ENCODE measurements around the gene INSL4. TPM values are rescaled to one million over a fixed set of nuclear protein-coding genes. Genes with fewer than 3 reads are reported as not detected.
A peak's percentile ranks its signal among the peaks of the same experiment; 100 is the strongest.

The INSL4 gene
- total RNA-seq = not detected in 2 replicates

GRCh38 chr9:5231212-5231611 is at the start of gene INSL4:
Gene INSL4 (plus strand): TSS chr9:5231419. CDS start chr9:5231524, 105 bp downstream.
- no peak for DNase-seq

DNA sequence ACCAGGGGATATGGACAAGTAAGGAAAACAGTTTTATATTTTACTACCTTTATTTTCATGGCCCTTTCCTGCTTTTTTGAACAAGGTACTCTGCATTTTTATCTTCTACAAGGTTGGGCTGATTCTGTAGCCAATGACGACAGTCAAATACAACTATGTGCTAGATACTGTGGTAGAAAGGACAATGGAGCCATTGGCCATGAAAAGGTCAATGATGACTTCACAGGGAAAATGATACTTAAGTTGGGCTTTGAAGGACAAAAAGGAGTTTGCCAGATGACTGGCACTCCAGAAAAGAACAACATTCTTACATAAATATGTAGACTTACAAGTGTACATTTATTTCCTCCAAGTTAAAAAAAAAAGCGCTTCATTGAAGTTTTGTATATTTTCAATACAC is 46.4 kb upstream of the INSL4 start:
- DNase-seq = no peak

GRCh38 chr9:5185220-5185840 is 45.9 kb upstream of the INSL4 start, which contains the start of gene INSL6:
Gene INSL6 (minus strand): TSS chr9:5185639. CDS start chr9:5185602, 37 bp downstream.
- DNase-seq = no peak

- peak; percentile 88 for DNase-seq
Observed at GRCh38 chr9:5186416-5187169, 44.6 kb upstream of the INSL4 start.

DNA sequence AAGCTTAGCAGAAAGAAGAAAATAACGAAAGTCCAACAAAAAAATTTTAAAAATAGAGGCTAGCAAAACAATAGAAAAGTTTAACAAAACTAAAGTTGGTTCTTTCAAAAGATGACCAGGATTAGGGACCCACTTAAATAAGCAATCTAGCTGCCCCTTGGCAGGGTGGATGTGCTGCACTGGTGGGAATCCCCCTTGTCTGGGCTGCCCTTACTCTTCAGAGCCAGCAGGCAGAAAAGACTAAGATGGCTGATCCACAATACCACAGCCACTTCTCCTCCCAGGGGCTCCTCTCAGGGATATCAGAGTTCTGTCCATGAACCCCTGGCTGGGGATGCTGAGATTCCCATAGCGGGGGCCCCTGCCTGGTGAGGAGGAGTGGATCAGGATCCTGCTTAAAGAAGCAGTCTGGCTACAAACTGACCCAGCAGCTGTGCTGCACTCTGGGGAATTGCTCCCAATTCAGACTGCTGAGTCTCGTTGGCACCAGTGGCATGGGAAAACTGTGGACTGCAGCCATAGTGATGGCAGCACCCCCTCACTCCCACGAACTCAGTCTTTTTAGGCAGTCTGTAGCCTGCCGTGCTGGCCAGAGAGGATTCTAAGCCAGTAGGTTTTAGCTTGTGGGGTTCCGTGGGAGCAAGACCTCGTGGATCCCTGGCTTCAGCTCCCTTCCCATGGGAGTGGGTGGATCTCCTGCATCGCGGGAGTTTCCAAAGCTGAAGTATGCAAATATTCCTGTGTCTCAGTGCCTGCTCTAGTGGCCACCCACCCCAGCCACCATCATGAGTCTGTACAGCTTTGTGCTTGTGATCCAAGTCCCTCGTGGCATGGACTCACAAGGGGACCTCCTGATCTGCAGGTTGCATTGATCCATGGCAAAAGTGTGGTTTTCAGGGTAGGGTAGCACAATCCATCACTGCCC is 42.9 kb upstream of the INSL4 start:
- DNase-seq = no peak

- no peak for DNase-seq
Observed at GRCh38 chr9:5191985-5192384, 39.2 kb upstream of the INSL4 start.

- no peak for DNase-seq
Observed at GRCh38 chr9:5193345-5193744, 37.9 kb upstream of the INSL4 start.

- DNase-seq = no peak
Observed at GRCh38 chr9:5195463-5195862, 35.8 kb upstream of the INSL4 start.

DNA sequence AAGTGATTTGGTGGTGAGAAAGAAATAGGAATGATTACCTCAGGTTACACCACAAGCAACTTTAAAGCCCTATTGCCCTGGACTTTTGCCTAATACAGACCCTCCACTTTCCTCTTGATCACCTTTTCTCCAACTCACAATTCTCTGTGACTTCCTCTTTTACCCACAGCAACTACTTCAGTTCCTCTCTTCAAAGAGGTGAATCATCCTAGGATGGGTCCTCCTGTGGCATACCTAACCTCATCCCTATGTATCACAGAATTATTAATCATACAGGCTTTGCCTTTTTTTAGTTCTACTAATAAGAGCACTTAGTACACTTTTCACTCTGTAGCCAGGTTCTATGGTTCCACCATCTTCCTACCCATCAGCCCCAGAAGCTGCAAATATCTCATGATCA is 26.1 kb upstream of the INSL4 start:
- no peak for DNase-seq

- no peak for DNase-seq
Observed at GRCh38 chr9:5230554-5230953, 665 bp upstream of the INSL4 start.

GRCh38 chr9:5263351-5264218 is 32.4 kb downstream of the INSL4 start:
- DNase-seq = peak; percentile 60

- no peak for DNase-seq
Observed at GRCh38 chr9:5264219-5264595, 33.0 kb downstream of the INSL4 start.

DNA sequence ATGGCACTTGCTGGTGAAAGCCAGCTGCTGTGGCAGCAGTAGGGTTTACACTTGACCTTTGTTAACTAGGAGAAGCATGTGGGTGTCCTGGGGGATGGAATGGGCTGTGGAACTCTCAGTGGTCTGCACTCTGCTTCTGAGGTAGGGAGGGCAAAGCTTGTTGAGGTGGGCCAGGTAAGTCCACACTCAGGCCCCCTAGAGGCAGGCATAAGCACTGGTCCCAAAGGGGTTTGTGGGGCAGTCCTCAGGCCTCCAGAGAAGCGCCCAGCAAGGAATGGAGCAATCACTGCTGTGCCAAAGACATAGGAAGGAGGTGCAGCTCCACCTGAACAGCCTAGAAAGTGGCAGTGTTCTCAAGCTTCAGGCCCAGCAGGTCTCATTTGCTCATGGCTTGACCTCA is 34.7 kb downstream of the INSL4 start:
- no peak for DNase-seq

GRCh38 chr9:5269249-5269715 is 38.1 kb downstream of the INSL4 start:
- DNase-seq = peak; percentile 96

DNA sequence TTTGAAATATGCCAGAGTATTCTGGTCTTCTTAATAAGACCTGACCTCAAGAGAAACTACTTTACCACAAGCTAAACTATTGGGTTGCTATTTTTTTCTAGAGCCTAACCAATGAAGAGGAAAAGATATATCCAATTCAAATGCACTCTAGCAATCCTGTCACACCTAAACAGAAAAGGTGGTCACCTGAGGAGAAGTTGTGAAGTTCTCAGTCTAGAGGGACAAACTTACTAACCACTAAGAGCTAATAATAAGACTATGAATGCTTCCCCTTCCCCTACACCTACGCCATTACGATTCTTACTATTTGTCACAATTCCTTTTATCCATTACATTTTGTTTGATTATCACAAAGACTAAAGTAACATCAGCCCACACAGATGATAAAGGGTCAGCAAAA is 43.6 kb downstream of the INSL4 start:
- no peak for DNase-seq

DNA sequence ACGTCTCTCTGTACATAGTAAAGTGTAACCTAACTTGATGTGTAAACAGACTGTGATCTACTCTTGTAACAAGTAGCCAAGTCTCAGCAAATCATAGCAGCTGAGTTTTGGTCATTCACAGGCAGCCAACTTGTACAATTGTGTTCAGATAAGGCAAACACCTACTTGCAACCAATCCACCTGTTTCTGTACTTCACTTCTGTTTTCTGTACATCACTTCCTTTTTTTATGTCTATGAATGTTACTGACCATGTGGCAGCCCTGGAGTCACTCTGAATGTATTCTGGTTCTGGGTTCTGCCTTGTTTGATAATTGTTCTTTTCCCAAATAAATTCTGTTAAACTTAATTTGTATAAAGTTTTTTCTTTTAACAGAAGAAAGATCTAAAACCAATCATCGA is 47.3 kb downstream of the INSL4 start:
- no peak for DNase-seq

Other genes with a start within 250 kb of the INSL4 start
- 8.2 TPM in 2 replicates for gene JAK2, start 246.1 kb upstream of the INSL4 start, total RNA-seq
- gene INSL6, start 45.8 kb upstream of the INSL4 start, total RNA-seq = not detected in 2 replicates
- 1.6 TPM in 1 of 2 replicates, not detected in the other for gene RLN2, start 73.3 kb downstream of the INSL4 start, total RNA-seq
- not detected in 2 replicates for gene RLN1, start 108.5 kb downstream of the INSL4 start, total RNA-seq
- gene PLGRKT, start 206.5 kb downstream of the INSL4 start, total RNA-seq = 6.3 and 7.0 TPM in 2 replicates
- 12.7 and 17.7 TPM in 2 replicates for gene CD274, start 219.1 kb downstream of the INSL4 start, total RNA-seq